GM18511 (cell line): Measurements from ENCODE around the gene SHISAL1.

ENCODE experiments used
- ATAC-seq: cut with Tn5 transposase; IDR thresholded peaks from one replicate; pipeline ENCODE4 v1.9.1; 2021; ENCODE audit warnings: mild to moderate bottlenecking, moderate library complexity; ENCODE audit not compliant: unreplicated experiment

SHISAL1 gene

GRCh38 chr22:44344407-44344806, 31.7 kb upstream of the SHISAL1 start:
- no peak for ATAC-seq

GRCh38 chr22:44342347-44342956, 29.7 kb upstream of the SHISAL1 start:
- ATAC-seq, result no peak

GRCh38 chr22:44341431-44342346, 28.9 kb upstream of the SHISAL1 start:
- ATAC-seq, result no peak

- ATAC-seq, result no peak
These were observed 27.8 kb upstream of the SHISAL1 start for GRCh38 chr22:44340271-44341239.

GRCh38 chr22:44338906-44339305, 26.2 kb upstream of the SHISAL1 start:
- ATAC-seq, result no peak

- ATAC-seq, result no peak
These were observed 25.5 kb upstream of the SHISAL1 start for GRCh38 chr22:44338177-44338810.

- ATAC-seq, result no peak
These were observed 24.9 kb upstream of the SHISAL1 start for GRCh38 chr22:44337678-44338004.

- no peak for ATAC-seq
These were observed 24.4 kb upstream of the SHISAL1 start for GRCh38 chr22:44336962-44337677.

GRCh38 chr22:44335903-44336803, 23.4 kb upstream of the SHISAL1 start:
- ATAC-seq, result no peak

GRCh38 chr22:44335066-44335839, 22.5 kb upstream of the SHISAL1 start:
- no peak for ATAC-seq

- no peak for ATAC-seq
These were observed 21.3 kb upstream of the SHISAL1 start for GRCh38 chr22:44333847-44334635.

GRCh38 chr22:44332946-44333345, 20.2 kb upstream of the SHISAL1 start:
- no peak for ATAC-seq

GRCh38 chr22:44331881-44332714, 19.3 kb upstream of the SHISAL1 start:
- ATAC-seq, result no peak

- ATAC-seq, result no peak
These were observed 18.3 kb upstream of the SHISAL1 start for GRCh38 chr22:44330744-44331660.

GRCh38 chr22:44330188-44330743, 17.5 kb upstream of the SHISAL1 start:
- no peak for ATAC-seq
